ENCODE measurements around the gene SH3RF3.

Gene SH3RF3

DNA sequence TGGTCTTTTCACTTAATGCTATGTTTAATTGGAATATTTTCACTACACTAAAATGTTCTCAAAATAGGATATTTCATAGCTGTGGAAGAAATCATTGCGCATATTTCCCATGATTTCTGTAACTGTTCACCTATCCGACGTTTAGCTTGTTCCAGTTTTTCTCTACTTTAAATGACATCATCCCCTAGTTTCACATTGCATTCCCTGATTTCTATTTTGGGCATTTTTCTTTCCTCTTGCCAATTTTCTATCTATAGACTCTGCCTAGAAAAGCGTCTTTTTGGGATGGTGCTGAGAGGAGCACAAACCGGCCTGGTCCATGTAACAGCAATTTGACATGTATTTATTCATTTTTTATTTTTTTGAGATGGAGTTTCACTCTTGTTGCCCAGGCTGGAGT lies 163.4 kb downstream of the SH3RF3 start:
- DNase-seq, result no peak

DNA sequence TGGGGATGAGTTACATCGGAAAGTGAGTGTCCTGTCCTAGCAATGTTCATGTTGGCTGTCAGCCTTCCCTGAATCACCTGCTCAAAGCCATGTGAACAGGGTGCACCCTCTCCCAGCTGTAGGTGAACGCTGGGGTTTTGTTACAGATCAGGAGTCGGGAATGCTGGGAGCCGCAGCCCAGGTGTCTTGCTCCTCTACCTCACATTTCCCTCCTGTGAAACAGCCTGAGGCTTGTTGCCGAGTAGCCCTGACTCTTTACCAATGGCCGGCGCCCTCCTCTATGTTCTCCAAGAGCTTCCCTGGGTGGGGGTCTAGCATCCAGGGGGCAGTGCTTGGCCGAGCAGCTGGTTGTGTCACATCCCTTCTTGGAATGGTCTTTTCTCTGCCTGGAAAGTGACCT lies 164.7 kb downstream of the SH3RF3 start:
- no peak for DNase-seq

DNA sequence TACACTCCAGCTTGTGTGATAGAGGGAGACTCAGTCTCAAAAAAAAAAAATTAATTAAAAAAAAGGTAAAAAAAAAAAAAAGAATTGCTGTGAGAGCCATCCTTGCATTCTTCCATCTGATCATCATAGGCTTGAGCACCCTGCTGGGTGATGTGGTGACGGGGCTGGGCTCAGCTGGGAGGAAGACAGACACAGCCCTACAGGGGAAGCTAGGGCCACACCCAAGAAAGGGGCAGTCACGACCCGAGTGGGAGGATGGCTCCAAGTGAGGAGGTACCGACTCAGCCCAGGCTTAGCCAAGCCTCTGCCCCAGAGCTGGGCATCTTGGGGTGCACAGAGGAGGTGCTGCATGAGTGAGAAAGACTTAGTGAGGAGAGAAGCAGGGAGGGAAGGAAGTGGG lies 165.5 kb downstream of the SH3RF3 start:
- DNase-seq, result no peak

DNA sequence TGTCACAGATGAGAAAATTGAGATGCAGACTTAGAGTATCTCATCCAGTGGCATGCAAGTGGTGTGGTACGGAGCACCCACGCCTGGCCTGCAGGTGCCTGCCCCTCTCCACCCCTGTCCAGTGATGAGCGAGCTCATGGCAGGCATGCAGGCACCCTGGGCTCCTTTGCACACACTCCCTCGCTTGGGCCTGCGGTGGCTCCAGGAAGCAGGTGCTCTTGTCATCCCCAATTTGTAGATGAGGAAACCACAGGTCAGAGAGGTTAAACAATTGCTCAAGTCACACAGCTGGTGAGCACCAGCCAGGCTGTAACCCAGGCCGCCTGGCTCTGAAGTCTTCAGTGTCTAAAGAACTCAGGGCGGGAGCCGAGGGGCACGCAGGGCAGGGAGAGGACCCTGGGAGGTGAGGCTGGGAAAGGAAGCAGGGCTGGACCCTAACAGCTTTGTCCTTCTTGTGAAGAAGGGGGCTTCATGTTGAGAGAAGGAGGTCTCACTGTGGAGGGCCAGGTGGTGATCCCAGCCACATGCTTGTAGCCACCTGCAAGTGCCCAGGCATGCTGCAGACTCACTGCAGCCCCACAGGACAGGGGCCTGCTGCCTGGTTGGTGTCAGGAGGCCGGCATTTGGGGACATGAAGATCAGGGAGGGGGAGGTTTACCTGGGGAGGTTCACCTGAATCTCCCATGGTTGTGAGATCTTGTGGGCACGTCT lies 166.2 kb downstream of the SH3RF3 start:
- no peak for DNase-seq

DNA sequence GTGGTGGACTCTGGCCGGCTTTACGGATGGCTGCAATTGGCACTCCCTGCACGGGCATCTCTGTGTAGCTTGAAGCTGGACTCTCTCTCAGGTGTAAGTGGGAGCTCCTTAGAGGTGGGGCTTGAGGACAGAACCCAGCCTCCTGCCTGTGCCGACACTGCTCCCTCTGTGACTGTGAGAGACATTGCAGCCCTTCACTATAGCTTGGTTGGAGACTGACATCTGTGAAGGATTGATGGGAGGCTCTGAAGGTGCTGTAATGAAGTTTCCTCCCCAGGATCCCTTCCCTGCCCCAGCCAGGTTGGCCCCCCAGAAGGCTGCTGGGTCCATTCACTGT lies 166.7 kb downstream of the SH3RF3 start:
- no peak for DNase-seq

DNA sequence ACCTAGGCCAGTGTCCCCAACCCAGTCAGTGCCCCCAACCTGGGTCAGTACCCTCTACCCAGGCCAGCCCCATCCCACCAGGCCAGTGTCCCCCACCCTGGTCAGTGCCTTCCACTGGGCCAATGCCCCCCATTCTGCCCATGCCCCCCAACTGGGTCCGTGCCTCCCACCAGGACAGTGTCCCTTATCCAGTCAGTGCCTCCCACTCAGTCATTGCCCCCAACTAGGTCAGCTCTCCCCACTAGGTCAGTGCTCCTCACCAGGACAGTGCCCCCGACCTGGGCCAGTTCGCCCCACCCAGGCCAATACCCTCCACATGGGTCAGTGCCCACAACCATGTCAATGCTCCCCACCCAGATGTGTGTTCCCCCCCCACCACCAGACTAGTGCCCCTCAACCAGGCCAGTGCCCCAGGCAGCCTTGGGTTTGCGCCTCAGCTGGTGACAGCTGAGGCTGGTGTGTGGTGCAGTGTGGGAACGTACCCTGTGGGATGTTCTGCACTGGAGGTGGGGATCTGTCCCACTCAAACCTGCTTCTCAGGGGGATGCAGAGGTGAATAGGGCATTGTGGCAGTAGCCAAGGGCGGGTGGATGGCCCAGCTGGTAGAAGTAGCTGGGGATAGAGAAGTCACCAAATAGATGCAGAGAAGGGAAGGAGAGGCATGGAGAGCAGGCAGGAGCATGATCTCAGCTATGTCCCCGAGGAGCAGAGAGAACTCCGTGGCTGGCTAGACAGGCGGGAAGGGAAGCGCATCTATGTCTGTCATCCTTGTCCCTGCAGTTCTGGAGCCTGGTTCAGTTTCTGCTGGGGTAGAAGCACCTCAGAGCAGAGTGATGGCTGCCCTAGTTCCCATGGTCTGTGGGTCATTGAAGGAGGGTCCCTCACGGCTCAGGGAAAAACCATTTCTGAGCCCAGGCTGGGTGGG lies 168.8 kb downstream of the SH3RF3 start:
- DNase-seq, result no peak

DNA sequence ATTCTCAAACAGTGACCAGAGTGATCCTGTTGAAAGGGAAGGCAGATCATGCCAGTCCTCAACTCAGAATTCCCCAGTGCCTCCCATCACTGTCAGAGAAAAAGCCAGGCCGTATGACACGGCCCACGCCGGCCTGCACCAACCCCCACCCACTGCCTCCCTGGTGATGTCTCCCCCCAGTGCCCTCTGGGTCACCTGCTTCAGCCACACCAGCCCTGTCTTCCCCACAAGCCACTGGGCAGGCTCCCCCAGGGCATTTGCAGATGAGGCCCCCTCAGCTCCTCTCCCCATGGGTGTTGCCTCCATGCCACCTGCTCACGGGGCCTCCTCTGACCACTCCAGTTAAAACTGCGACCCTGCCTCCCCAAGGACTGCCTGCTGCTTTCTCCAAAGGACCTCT lies 169.8 kb downstream of the SH3RF3 start:
- DNase-seq, result no peak

DNA sequence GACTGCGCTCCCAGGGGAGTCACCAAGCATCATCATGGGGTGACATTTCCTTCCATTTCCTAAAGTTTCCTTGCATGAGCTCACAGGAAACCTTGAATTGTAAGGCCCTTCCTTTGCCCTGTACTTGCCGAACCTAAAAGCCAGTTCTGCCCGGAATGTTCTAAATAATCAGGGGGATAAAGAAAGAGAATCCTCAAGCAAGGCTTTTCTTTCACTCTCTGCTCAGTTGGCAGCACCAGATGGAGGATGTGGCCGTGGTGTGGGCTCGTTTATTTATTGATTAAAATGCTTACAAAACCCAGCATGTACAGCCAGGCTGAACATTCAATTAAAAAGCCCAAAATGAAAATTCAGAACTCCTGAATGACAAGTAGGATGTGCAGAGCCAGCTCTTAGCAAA lies 170.5 kb downstream of the SH3RF3 start:
- DNase-seq, result no peak

DNA sequence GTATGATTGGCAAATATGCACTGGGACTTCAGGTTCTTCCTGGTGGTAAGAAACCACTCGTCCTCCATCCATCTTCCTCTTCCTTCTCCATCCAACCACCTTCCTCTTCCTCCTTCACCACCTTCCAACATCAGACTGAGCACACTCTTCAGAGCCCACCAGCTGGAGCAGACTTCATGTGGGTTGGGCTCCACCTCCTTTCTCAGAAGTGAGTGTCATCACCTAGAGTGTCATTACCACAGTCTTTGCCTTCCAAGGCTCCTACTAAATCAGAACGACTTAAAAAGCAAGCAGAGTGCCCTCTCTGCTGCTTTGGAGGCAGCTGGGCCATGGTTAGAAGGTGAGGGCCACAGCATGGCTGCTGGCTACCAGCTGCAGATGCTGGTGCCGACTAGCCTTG lies 171.6 kb downstream of the SH3RF3 start:
- DNase-seq, result no peak

DNA sequence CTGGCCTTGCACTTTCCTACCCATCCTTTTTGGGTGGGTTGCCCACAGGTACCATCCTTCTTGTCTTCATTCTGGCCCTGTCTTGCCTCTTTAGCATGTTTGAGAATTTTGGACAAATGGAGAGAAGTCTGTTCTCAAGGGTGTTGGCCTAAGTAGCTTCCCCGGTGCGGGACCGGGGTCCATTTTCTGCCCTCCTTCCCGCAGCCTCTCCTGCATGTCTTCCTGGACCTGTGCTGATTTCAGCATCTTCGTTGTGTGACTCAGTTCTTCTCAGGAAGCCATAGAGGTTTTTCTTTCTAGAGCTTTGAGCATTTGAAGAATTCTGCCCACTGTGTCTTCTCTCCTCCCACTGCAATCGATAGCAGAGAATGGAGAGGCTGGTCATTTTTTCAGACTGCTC lies 172.7 kb downstream of the SH3RF3 start:
- DNase-seq, result no peak

DNA sequence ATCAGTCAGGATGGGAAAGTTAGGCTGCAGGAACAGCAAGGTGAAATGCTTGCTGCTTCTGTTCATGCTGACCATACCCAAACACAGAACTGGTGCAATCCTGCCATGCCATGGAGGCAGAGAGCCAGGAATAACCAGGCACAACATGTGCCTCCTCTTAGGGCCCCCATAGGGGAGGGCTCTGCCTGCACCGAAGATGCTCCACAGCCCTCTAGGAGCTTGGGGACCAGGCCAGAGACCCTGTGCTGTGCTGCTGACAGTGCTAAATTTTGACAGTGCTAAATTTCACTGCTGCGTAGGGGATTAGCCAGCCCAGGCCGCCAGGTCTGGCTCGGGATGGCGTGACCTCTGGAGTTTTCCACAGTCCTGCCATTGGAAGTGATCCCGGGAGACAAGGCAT lies 173.3 kb downstream of the SH3RF3 start:
- no peak for DNase-seq

DNA sequence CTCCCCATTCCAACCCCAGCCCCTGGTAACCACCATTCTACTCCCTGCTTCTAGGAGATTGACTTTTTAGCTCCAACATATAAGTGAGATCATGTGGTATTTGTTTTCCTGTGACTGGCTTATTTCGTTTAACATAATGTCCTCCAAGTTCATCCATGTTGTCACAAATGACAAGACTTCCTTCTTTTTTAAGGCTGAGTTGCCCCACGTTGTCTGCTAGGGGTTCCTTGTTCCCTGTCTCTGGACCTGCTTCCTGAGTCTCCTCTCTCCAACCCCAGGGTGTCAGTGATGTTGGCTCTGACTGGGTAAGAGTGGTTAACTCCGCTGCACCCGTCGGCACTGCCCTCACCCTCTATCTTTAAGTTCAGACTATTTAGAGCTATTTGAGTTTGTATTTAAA lies 175.2 kb downstream of the SH3RF3 start:
- no peak for DNase-seq

DNA sequence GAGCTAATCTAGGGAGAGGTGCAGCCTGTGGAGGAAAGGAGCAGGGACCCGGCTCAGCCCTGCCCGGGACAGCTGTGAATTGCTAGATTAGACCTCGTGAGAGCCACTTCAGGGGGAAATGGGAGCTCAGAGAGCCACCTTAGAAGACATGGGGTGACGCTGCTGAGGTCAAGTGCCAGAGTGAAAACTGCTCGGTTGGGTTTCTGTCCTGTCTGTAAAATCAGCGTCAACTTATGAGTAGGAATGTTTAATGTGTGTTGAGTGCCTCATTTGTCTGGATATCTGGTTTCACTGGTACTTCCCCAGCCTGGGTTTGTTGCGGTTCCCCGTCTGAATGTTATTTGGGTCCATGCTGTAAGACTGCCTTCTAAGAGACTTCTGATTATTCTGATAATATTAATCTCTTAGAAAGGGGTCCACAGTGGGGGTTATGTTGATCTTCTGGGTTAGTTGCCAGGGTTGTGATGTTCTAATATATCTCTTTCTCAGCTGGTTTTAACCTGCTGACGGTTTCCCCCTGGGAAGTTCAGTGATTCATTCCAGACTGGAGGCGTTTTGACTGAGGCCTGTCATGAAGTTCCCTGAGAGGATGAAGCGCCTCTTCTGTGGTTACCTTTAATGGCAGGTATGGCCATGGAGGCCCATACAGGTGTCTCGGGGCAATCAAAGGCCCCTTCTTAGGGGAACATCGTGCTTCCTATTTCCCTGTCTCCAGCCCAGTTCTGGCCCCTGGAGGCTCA lies 175.9 kb downstream of the SH3RF3 start:
- no peak for DNase-seq

DNA sequence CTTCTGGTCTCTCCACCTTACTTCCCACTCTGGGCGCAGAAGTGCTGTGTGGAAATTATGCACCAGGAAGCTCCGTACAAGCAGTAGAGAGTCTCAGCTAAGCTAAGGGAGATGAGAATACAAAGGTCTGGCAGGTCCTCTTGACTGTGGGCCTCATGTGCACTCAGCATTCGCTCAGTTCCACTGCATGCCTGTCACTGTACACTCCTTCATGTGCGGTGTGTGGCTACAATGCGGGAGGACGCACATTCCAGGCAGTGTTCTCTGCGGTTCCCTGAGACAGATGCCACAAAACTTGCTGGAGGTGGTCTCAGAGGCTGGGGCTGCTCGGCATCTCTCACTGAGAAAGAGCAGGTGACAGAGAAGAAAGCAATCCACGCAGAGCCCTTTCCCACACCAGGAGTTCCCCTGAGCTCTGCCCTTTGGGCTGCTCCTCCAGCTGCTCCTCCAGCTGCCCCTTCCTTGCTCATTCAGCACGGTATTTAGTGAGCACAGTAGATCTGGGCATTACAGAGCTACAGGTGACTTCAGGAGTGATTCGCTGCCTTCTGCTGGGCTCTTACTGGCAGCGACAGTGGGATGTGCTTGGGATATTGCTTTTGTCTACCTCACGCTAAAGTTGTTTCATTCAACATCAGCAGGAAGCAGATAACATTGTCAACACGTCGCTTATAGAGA lies 176.6 kb downstream of the SH3RF3 start:
- no peak for DNase-seq

DNA sequence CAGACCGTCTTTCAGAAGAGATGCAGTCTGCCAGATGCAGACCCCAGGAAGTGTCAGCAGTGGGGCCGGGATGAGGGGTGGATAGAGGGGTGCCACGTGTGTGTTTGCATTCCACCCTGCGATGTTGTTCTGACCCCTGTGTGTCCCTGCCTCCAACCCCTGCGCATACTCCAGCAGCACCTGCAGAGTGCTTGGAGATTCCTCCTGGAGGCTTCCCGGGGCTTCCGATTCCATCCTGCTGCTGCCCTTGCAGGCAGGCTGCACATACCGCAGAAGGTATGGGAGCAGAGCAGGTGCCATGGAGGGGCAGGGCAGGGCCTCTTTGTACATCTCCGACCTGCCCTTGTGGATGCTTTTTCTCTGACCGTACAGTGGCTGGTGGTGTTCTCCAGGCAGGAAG lies 177.2 kb downstream of the SH3RF3 start:
- DNase-seq, result no peak

DNA sequence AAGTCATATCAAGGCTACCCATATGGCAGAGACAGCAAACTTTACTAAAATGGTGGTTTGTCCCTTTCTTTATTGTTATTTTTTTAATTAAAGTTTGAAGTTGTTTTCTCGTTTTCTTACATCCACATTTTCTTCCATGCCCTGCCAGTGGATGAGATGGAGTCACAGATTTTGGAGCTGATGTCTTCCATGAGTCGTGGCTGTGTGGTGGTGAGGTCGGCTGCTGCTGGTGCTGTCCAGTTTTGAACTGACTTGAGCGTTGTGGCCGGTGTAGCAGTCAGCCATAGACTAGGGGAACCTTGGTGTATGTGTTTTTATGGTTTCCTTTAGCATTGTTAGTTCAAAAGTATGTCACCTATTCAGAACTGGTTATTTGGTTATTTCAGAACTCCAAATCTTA lies 182.8 kb downstream of the SH3RF3 start:
- no peak for DNase-seq

DNA sequence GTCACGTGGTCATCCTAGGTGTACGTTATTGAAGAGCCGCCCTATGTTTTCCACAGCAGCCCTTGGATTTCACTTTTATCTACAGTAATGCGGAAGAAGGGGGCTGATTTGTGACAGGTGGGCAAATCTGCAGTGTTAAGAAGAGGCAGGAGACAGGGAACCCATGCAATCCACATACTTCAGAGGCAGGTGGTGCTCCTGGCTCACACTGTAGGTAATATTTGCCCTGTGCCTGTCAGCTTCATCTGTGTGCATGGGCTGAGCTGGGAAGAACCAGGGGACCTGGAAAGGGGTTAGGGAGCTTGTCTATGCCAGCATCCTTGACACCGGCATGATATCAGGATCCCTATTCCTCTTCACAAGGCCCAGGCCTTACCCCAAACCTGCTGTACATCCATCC lies 183.9 kb downstream of the SH3RF3 start:
- DNase-seq, result no peak

DNA sequence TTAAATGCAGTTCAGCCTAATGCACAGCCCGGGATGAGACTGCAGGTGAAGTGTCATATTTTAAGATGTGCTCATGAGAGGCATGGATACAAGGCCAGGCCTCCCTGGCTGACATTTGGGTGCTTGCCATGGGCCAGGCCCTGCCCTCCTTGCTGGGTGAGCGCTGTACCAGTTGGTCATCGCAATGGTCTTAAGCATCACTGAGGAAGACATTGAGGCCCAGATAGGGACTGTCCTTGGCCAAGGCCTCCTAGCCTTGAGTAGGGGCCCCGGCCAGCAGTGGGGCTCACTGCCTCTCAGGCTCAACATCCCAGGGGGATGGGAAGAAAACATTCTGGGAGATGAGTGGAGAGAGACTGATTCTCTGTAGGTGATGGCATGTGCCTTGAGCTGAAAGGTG lies 184.3 kb downstream of the SH3RF3 start:
- DNase-seq, result no peak

DNA sequence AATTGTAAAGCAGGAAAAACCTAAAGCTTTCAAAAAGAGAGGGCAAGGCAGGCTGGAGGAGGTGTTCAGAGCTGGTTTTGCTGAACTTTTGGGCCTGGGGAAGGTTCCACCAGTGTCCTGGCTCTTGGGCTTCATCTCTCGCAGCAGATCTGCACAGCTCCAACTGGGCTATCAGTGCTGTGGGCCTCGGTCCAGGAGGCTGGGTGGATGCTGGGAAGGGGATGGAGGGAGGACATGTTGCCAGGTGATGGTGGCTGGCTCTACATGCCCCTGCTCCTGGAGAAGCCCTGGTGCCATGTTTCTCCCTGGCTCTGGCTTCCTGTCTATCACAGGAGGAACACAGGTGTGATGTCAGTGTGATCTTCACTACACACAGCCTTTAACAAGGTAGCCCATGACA lies 187.1 kb downstream of the SH3RF3 start:
- no peak for DNase-seq

DNA sequence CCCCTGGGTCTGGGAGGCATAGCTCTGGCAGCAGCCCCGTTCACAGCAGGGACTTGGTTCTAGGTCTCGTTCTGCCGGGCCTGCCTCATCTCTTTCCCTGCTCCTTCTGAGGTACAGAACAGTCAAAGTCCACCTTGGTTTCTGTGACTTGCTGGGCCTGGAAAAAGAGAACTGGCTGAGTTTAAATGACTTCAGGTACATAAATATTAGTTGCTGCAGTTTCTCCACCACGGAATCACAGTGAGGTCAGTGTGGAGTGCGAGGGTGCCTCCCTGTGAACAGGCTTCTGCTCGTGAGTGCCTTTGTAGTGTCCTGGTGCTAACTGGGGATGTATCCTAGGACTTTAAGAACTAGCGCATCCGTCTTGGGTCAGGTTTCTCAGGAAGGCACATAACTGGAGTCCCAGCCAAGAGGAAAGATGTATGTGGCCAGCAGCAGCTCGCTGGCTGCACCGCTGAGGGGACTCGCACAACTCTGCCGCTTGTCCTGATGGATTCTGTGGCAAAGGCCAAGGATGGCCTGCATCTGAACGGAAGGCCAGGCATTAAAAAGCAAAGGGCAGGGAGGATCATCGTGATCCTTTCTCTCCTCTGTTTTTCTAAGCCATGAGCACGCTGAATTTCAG lies 188.6 kb downstream of the SH3RF3 start:
- no peak for DNase-seq

DNA sequence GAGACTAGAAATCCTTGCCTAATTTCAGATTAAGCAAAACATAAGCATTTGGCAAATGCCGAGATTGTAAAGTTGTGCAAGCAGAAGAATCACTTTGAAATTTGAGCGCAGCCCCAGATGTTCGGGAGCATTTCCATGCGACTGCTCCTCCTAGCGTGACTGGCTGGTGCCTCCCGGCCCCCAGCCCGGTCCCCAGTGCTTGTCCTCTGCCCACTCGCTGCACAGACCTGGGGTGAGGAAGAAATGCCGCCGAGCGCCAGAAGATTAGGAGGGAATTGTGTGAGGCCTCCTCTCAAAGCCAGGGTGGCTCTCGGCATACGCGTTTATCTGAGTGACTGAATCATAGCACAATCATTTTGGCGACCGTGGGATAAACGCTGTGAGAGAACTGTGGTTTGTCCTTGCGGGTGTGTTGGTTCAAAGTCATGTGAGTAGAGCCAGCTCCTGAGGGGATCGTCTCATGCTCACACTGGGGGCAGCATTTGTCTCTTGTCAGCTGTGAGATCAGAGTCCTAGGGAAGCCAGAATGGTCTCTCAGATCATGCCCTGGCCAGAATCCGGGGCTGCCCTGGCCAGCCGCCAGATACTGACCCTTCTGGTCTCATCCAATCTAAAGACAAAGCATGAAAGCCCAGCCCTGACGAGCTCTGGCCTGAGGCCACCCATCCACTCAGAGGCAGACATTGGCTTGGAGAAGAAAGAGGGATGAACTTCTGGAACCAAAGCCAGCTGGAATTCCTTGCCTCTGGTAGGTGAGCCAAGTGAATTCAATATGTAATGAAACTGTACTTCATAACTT lies 189.3 kb downstream of the SH3RF3 start:
- DNase-seq, result no peak

DNA sequence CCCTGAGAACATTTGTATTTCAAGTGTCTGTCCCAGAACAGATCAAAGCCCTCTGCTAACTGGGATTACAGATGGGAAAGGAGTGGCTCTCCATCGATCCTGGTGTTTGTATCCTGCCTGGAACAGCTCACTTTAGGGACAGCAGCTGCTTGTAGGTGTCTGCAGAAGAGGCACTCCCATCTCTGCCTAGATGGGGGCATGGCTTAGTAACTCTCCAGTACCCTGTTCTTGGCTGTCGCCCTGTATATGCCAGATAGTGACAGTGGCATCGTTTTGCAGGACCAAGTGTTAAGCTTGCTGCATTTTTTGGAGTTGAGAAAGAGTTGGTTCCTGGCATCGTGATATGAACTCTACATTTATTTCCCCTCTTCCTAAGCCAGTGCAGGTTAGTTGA lies 189.9 kb downstream of the SH3RF3 start:
- DNase-seq, result no peak
